Measurements from ENCODE around the gene DLX1. TPM values are rescaled to one million over a fixed set of nuclear protein-coding genes. Genes with fewer than 3 reads are reported as not detected.

The DLX1 gene
- polyA plus RNA-seq, 3 donors: 0.05 TPM; not detected in 2

GRCh38 chr2:172100935-172101820 lies 15.9 kb downstream of the DLX1 start:
- Histone ChIP-seq H4K20me1 (ENCODE audit: insufficient read depth, low read length) (peaks cover 17% of the 10 kb centered on the region), H3K27ac (ENCODE audit: low read depth in 1 of 2, low read length in 2 of 2) (no peak overlapping the region), H3K27me3 (ENCODE audit: control insufficient read depth in 2 of 2, insufficient read depth in 2 of 2, low read length in 2 of 2) (peaks cover 80 to 96% of the 10 kb centered on the region in 2 donors), H3K9me3 (replicated peaks in 1 of 2; ENCODE audit: control insufficient read depth in 1 of 2, insufficient read depth in 1 of 2, low read length in 2 of 2) (peaks cover 3 to 41% of the 10 kb centered on the region in 2 donors), H2AFZ (ENCODE audit: insufficient read depth, low read depth, low read length, poor library complexity, severe bottlenecking) (peak overlapping the region; percentile 85), H3K36me3 (replicated peaks in 1 of 2; ENCODE audit: control insufficient read depth in 1 of 2, insufficient read depth in 2 of 2, low read length in 2 of 2) (no peaks in the 10 kb centered on the region), H3K79me2 (ENCODE audit: insufficient read depth, low read length) (no peaks in the 10 kb centered on the region), H3K9ac (ENCODE audit: insufficient read depth, low read length, poor library complexity, severe bottlenecking) (no peak overlapping the region), H3K4me1 (ENCODE audit: control insufficient read depth in 1 of 2, insufficient read depth in 2 of 2, low read length in 2 of 2) (peaks cover 71 to 79% of the 10 kb centered on the region in 2 donors), H3K4me2 (replicated peaks; ENCODE audit: extremely low read depth, low read length, poor library complexity, severe bottlenecking) (peak overlapping the region; percentile 80), H3K4me3 (replicated peaks in 1 of 3; ENCODE audit: low read depth in 2 of 3, low read length in 3 of 3) (peak overlapping the region in 2 of 3 experiments; percentile 44 to 75)
- intact Hi-C loops (cut with micrococcal nuclease): loop anchor here in 1 of 2 donors (5.0 to 10.0 kb wide), 3 partner anchors 144 to 526 kb away; no protein-coding TSS in a partner anchor
- peaks cover 70% of the 10 kb centered on the region for H3K4me1 Mint-ChIP-seq
- no peak overlapping the region for H3K27ac Mint-ChIP-seq
- H3K27me3 Mint-ChIP-seq (ENCODE audit: low read depth in 3 of 3): peaks cover 88 to 99% (median 95%) of the 10 kb centered on the region in 3 donors
- H3K9me3 Mint-ChIP-seq: peaks cover 0 to 47% (median 27%) of the 10 kb centered on the region in 7 donors
- DNase-seq: peak in 1 of 3 donors; percentile 49
- peaks cover 17 to 18% of the 10 kb centered on the region in 2 donors for H3K36me3 Mint-ChIP-seq
- peak overlapping the region; percentile 86 to 95 for H3K4me3 Mint-ChIP-seq
- 4% methylated on average over 41 of the region's 54 CpGs for WGBS (ENCODE audit: insufficient coverage)
- TF ChIP-seq, protein P1, sequence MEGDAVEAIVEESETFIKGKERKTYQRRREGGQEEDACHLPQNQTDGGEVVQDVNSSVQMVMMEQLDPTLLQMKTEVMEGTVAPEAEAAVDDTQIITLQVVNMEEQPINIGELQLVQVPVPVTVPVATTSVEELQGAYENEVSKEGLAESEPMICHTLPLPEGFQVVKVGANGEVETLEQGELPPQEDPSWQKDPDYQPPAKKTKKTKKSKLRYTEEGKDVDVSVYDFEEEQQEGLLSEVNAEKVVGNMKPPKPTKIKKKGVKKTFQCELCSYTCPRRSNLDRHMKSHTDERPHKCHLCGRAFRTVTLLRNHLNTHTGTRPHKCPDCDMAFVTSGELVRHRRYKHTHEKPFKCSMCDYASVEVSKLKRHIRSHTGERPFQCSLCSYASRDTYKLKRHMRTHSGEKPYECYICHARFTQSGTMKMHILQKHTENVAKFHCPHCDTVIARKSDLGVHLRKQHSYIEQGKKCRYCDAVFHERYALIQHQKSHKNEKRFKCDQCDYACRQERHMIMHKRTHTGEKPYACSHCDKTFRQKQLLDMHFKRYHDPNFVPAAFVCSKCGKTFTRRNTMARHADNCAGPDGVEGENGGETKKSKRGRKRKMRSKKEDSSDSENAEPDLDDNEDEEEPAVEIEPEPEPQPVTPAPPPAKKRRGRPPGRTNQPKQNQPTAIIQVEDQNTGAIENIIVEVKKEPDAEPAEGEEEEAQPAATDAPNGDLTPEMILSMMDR (IDR thresholded peaks at IDR 0.05): no peak

GRCh38 chr2:172101821-172102390 lies 16.6 kb downstream of the DLX1 start:
- intact Hi-C loops (cut with micrococcal nuclease): loop anchor here in 1 of 2 donors (2.0 to 10.0 kb wide), 4 partner anchors 17 to 527 kb away; partner anchors contain the start of gene DLX1
- H3K4me3 Mint-ChIP-seq: peak overlapping the region; percentile 86 to 95
- Histone ChIP-seq H4K20me1 (ENCODE audit: insufficient read depth, low read length) (peaks cover 11% of the 10 kb centered on the region), H3K9ac (ENCODE audit: insufficient read depth, low read length, poor library complexity, severe bottlenecking) (no peak overlapping the region), H3K27me3 (ENCODE audit: control insufficient read depth in 2 of 2, insufficient read depth in 2 of 2, low read length in 2 of 2) (peaks cover 78 to 96% of the 10 kb centered on the region in 2 donors), H3K36me3 (replicated peaks in 1 of 2; ENCODE audit: control insufficient read depth in 1 of 2, insufficient read depth in 2 of 2, low read length in 2 of 2) (no peaks in the 10 kb centered on the region), H3K4me2 (replicated peaks; ENCODE audit: extremely low read depth, low read length, poor library complexity, severe bottlenecking) (peak overlapping the region; percentile 80), H3K4me3 (replicated peaks in 1 of 3; ENCODE audit: low read depth in 2 of 3, low read length in 3 of 3) (peak overlapping the region; percentile 38 to 75 (median 44)), H3K79me2 (ENCODE audit: insufficient read depth, low read length) (no peaks in the 10 kb centered on the region), H3K9me3 (replicated peaks in 1 of 2; ENCODE audit: control insufficient read depth in 1 of 2, insufficient read depth in 1 of 2, low read length in 2 of 2) (peaks cover 8 to 40% of the 10 kb centered on the region in 2 donors), H3K4me1 (ENCODE audit: control insufficient read depth in 1 of 2, insufficient read depth in 2 of 2, low read length in 2 of 2) (peaks cover 71 to 79% of the 10 kb centered on the region in 2 donors), H3K27ac (ENCODE audit: low read depth in 1 of 2, low read length in 2 of 2) (no peak overlapping the region), H2AFZ (ENCODE audit: insufficient read depth, low read depth, low read length, poor library complexity, severe bottlenecking) (peak overlapping the region; percentile 85)
- DNase-seq: peak in 1 of 3 donors; percentile 18
- WGBS (ENCODE audit: insufficient coverage): 3% methylated on average over 23 of the region's 36 CpGs
- H3K4me1 Mint-ChIP-seq: peaks cover 71% of the 10 kb centered on the region
- H3K27me3 Mint-ChIP-seq (ENCODE audit: low read depth in 3 of 3): peaks cover 91 to 99% (median 95%) of the 10 kb centered on the region in 3 donors
- H3K9me3 Mint-ChIP-seq: peaks cover 0 to 45% (median 28%) of the 10 kb centered on the region in 7 donors
- H3K36me3 Mint-ChIP-seq: peaks cover 16 to 17% of the 10 kb centered on the region in 2 donors
- TF ChIP-seq, protein P1 (IDR thresholded peaks at IDR 0.05): no peak
- H3K27ac Mint-ChIP-seq: peak overlapping the region in 1 of 7 donors; percentile 54
